GM18867 (cell line): ENCODE data around the gene DDX50.
"Not testable (repeated sequence)": the region's sequence is repeated elsewhere in the genome, so short reads cannot be mapped to it uniquely, and the experiment has no call there.

ENCODE experiments used
- ATAC-seq: cut with Tn5 transposase; IDR thresholded peaks from one replicate; pipeline ENCODE4 v1.9.1; 2021; ENCODE audit warnings: mild to moderate bottlenecking, moderate library complexity; ENCODE audit not compliant: unreplicated experiment

Gene DDX50

GRCh38 chr10:68901105-68901927 lies at the start of gene DDX50:
DDX50 (plus strand) TSS chr10:68901315; CDS start chr10:68901385, 70 bp downstream.
- peak; percentile 96 for ATAC-seq

GRCh38 chr10:68856352-68856751 lies 44.8 kb upstream of the DDX50 start:
- no peak for ATAC-seq

- ATAC-seq: no peak
Measured at GRCh38 chr10:68857005-68857404, 44.1 kb upstream of the DDX50 start.

GRCh38 chr10:68861253-68861652 lies 39.9 kb upstream of the DDX50 start:
- ATAC-seq: no peak

- no peak for ATAC-seq
Measured at GRCh38 chr10:68864611-68865010, 36.5 kb upstream of the DDX50 start.

- not testable (repeated sequence) for ATAC-seq
Measured at GRCh38 chr10:68868173-68868572, 32.9 kb upstream of the DDX50 start.

GRCh38 chr10:68869623-68870022 lies 31.5 kb upstream of the DDX50 start:
- no peak for ATAC-seq

- no peak for ATAC-seq
Measured at GRCh38 chr10:68870061-68870460, 31.1 kb upstream of the DDX50 start.

GRCh38 chr10:68870545-68871104 lies 30.5 kb upstream of the DDX50 start:
- ATAC-seq: no peak

GRCh38 chr10:68871105-68871711 lies 29.9 kb upstream of the DDX50 start:
- no peak for ATAC-seq

GRCh38 chr10:68871731-68872342 lies 29.3 kb upstream of the DDX50 start:
- ATAC-seq: no peak

- ATAC-seq: no peak
Measured at GRCh38 chr10:68876246-68877138, 24.6 kb upstream of the DDX50 start.

GRCh38 chr10:68877482-68878110 lies 23.5 kb upstream of the DDX50 start:
- ATAC-seq: no peak

- ATAC-seq: no peak
Measured at GRCh38 chr10:68878496-68878895, 22.6 kb upstream of the DDX50 start.

- ATAC-seq: no peak
Measured at GRCh38 chr10:68879628-68880027, 21.5 kb upstream of the DDX50 start.

GRCh38 chr10:68880181-68880580 lies 20.9 kb upstream of the DDX50 start:
- no peak for ATAC-seq

GRCh38 chr10:68895041-68895440 lies 6.1 kb upstream of the DDX50 start:
- ATAC-seq: no peak

GRCh38 chr10:68897336-68897741 lies 3.8 kb upstream of the DDX50 start:
- ATAC-seq: no peak

- no peak for ATAC-seq
Measured at GRCh38 chr10:68899186-68899745, 1.8 kb upstream of the DDX50 start.
